GM18861 (cell line): ENCODE measurements around the gene PCDHGB2.
"Not testable (repeated sequence)": the region's sequence is repeated elsewhere in the genome, so short reads cannot be mapped to it uniquely, and the experiment has no call there.

Source experiments
- ATAC-seq: cut with Tn5 transposase; IDR thresholded peaks from one replicate; pipeline ENCODE4 v1.9.1; 2021; ENCODE audit not compliant: unreplicated experiment

PCDHGB2 gene

GRCh38 chr5:141383345-141383744 is 23.6 kb downstream of the PCDHGB2 start:
- ATAC-seq = no peak

DNA sequence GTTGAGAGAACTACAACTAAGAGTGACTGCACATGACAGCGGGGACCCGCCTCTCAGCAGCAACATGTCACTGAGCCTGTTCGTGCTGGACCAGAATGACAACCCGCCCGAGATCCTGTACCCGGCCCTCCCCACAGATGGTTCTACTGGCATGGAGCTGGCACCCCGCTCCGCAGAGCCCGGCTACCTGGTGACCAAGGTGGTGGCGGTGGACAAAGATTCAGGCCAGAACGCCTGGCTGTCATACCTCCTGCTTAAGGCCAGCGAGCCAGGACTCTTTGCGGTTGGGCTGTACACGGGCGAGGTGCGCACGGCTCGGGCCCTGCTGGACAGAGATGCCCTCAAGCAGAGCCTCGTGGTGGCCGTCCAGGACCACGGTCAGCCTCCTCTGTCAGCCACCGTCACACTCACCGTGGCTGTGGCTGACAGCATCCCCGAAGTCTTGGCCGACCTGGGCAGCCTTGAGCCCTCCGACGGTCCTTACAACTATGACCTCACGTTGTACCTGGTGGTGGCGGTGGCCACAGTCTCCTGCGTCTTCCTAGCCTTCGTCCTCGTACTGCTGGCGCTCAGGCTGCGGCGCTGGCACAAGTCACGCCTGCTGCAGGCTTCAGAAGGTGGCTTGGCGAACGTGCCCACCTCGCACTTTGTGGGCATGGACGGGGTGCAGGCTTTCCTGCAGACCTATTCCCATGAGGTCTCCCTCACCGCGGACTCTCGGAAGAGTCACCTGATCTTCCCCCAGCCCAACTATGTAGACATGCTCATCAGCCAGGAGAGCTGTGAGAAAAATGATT is 24.9 kb downstream of the PCDHGB2 start:
- no peak for ATAC-seq

DNA sequence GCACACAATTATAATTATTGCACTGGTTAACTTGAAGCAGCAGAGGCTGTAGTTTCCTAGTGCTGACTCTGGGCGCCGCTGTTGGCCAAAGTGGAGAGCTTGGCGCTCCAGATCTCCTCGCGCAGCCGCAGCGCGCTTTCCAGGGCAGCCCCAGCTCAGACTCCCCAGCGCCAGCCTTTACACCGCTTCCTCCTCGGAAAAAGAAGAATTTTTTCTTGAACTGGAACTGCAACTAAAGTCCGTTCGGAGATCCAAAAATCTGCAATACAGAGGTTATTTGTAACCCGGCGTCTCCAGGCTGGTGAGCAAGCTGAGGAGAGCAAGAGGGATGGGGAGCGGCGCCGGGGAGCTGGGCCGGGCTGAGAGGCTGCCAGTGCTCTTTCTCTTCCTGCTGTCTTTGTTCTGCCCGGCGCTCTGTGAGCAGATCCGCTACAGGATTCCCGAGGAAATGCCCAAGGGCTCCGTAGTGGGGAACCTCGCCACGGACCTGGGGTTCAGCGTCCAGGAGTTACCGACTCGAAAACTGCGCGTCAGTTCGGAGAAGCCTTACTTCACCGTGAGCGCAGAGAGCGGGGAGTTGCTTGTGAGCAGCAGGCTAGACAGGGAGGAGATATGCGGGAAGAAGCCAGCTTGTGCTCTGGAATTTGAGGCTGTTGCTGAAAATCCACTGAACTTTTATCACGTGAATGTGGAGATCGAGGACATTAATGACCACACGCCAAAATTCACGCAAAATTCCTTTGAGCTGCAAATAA is 27.9 kb downstream of the PCDHGB2 start, which contains the start of gene PCDHGB4:
PCDHGB4 (plus strand) TSS at position 142 of the 755 bp plus-strand sequence; CDS start at position 329, 187 bp downstream.
- not testable (repeated sequence) for ATAC-seq

GRCh38 chr5:141388661-141389060 is 28.9 kb downstream of the PCDHGB2 start:
- no peak for ATAC-seq

- no peak for ATAC-seq
Measured at GRCh38 chr5:141389153-141390042, 29.6 kb downstream of the PCDHGB2 start.

DNA sequence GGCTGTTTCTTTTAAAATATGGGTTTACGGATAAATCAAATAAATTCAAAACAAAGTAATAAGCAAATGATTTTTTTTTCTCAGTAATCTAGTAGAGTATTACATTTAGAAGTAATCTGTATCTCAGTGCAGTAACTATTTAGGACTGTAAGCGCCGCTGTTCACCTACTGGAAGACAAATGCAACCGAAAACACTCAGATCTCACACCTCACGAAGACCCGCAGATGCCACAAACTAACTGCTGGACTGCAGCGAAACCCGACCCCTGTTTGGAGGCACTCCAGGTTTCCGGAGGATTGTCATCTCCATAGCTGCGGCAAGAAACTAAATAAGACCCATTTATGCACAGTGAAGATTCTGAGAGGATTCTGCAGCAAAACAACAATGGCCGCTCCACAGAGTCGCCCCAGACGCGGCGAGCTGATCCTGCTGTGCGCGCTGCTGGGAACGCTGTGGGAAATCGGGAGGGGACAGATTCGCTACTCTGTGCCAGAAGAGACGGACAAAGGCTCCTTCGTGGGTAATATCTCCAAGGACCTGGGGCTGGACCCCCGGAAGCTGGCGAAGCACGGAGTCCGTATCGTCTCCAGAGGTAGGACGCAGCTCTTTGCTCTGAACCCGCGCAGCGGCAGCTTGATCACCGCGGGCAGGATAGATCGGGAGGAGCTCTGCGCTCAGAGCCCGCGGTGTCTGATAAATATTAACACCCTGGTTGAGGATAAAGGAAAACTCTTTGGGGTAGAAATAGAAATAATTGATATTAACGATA is 32.8 kb downstream of the PCDHGB2 start, which contains the start of gene PCDHGA8:
PCDHGA8 (plus strand) TSS at position 205 of the 770 bp plus-strand sequence; CDS start at position 386, 181 bp downstream.
- ATAC-seq = no peak

GRCh38 chr5:141393267-141393666 is 33.5 kb downstream of the PCDHGB2 start:
- ATAC-seq = no peak

DNA sequence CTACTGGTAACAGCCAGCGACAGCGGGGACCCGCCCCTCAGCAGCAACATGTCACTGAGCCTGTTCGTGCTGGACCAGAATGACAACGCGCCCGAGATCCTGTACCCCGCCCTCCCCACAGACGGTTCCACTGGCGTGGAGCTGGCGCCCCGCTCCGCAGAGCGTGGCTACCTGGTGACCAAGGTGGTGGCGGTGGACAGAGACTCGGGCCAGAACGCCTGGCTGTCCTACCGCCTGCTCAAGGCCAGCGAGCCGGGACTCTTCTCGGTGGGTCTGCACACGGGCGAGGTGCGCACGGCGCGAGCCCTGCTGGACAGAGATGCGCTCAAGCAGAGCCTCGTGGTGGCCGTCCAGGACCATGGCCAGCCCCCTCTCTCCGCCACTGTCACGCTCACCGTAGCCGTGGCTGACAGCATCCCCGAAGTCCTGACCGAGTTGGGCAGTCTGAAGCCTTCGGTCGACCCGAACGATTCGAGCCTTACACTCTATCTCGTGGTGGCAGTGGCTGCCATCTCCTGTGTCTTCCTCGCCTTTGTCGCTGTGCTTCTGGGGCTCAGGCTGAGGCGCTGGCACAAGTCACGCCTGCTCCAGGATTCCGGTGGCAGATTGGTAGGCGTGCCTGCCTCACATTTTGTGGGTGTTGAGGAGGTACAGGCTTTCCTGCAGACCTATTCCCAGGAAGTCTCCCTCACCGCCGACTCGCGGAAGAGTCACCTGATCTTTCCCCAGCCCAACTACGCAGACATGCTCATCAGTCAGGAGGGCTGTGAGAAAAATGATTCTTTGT is 34.8 kb downstream of the PCDHGB2 start:
- ATAC-seq = not testable (repeated sequence)

GRCh38 chr5:141397756-141398551 is 38.2 kb downstream of the PCDHGB2 start, which contains the start of gene PCDHGB5:
TSS of gene PCDHGB5 (plus strand) at chr5:141397947. CDS start at chr5:141398128, 181 bp downstream.
- ATAC-seq = not testable (repeated sequence)

DNA sequence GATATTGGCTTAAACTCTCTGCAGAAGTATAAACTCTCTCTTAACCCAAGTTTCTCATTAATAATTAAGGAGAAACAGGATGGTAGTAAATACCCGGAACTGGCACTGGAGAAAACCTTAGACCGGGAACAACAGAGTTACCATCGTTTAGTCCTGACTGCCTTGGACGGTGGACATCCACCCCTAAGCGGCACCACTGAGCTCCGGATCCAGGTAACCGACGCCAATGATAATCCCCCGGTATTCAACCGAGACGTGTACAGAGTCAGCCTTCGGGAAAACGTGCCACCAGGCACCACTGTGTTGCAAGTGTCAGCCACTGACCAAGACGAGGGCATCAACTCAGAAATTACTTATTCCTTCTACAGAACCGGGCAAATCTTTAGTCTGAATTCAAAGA is 38.8 kb downstream of the PCDHGB2 start:
- ATAC-seq = no peak

- no peak for ATAC-seq
Measured at GRCh38 chr5:141399555-141400258, 39.9 kb downstream of the PCDHGB2 start.

GRCh38 chr5:141402553-141403243 is 42.9 kb downstream of the PCDHGB2 start, which contains the start of gene PCDHGA9:
TSS of gene PCDHGA9 (plus strand) at chr5:141402778. CDS start at chr5:141402953, 175 bp downstream.
- ATAC-seq = no peak

GRCh38 chr5:141403387-141403786 is 43.6 kb downstream of the PCDHGB2 start:
- no peak for ATAC-seq

DNA sequence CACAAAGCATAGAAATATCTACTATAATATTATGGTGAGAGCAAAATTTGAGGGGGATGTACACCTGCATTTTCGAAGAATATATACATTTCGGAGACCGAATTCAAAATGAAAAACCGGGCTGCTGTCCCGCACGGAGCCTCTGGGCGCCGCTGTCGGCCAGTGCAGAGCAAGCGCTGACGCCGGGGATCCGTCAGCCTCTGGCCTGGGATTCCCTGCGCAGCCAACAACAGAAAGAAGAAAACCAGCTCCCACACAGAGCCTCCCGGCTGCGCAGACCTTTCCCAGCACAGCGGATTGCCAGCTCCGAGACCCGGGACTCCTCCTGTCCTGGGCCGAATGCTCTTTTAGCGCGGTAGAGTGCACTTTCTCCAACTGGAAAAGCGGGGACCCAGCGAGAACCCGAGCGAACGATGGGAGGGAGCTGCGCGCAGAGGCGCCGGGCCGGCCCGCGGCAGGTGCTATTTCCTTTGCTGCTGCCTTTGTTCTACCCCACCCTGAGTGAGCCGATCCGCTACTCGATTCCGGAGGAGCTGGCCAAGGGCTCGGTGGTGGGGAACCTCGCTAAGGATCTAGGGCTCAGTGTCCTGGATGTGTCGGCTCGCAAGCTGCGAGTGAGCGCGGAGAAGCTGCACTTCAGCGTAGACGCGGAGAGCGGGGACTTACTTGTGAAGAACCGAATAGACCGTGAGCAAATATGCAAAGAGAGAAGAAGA is 48.2 kb downstream of the PCDHGB2 start, which contains the start of gene PCDHGB6:
PCDHGB6 (plus strand) TSS at position 232 of the 716 bp plus-strand sequence; CDS start at position 414, 182 bp downstream.
- ATAC-seq = peak; percentile 40

DNA sequence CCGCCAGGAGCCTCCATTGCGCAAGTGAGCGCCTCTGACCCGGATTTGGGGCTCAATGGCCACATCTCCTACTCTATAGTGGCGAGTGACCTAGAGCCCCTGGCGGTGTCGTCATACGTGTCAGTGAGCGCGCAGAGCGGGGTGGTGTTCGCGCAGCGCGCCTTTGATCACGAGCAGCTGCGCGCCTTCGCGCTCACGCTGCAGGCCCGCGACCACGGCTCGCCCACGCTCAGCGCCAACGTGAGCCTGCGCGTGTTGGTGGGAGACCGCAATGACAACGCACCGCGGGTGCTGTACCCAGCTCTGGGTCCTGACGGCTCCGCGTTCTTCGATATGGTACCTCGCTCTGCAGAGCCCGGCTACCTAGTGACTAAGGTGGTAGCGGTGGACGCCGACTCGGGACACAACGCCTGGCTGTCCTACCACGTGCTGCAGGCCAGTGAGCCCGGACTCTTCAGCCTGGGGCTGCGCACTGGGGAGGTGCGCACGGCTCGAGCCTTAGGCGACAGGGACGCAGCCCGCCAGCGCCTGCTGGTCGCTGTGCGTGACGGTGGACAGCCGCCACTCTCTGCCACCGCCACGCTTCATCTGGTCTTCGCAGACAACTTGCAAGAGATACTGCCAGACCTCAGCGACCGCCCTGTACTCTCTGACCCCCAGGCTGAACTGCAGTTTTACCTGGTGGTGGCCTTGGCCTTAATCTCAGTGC is 50.0 kb downstream of the PCDHGB2 start:
- ATAC-seq = no peak

- ATAC-seq = no peak
Measured at GRCh38 chr5:141411575-141411974, 51.8 kb downstream of the PCDHGB2 start.
